ENCODE measurements around the gene MLLT10. TPM values are rescaled to one million over a fixed set of nuclear protein-coding genes. Genes with fewer than 3 reads are reported as not detected.

Gene MLLT10
- total RNA-seq, 6 experiments from 2014 or later = 21.8 to 25.2 (median 22.9) TPM

DNA sequence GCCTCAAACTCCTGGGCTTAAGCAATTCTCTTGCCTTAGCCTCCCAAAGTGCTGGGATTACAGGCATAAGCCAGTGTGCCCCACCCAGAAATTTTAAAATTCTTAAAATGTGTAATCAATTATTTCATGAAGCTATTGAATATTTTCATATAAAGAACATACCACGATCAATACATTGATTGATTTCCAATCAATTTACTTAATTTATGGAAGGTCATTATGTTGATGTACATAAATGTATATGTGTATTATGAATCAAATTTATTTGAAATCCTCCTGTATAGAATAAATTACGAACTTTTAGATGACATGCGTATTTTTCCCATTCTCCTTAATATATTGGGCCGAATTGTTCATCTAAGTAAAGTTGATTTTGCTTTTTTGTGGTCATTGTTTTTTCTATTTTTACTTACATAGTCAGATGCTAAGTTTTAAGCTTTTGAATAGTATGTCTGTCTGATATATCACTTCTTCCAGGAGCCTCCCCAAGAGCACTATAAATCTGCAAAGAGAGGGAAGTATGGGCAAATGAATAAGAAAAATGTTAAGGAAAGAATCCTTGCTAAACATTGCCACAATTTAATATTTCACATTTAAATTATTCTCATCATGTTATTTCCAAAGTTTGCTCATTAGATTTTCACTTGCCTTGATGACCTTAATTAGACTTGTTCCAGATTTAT lies 43.9 kb upstream of the MLLT10 start:
- H3K27ac Mint-ChIP-seq = no peak overlapping the region
- no peak for DNase-seq
- TF ChIP-seq CTCF (IDR thresholded peaks at IDR 0.05) = no peak
- H3K9me3 Mint-ChIP-seq = no peaks in the 10 kb centered on the region
- H3K4me3 Mint-ChIP-seq = no peak overlapping the region
- H3K27me3 Mint-ChIP-seq (ENCODE audit: insufficient read depth) = no peaks in the 10 kb centered on the region; the same call in 1 of the 2 replicates
- H3K4me1 Mint-ChIP-seq (ENCODE audit: low read depth) = peaks cover 7% of the 10 kb centered on the region
- H3K36me3 Mint-ChIP-seq (ENCODE audit: low read depth) = no peaks in the 10 kb centered on the region

DNA sequence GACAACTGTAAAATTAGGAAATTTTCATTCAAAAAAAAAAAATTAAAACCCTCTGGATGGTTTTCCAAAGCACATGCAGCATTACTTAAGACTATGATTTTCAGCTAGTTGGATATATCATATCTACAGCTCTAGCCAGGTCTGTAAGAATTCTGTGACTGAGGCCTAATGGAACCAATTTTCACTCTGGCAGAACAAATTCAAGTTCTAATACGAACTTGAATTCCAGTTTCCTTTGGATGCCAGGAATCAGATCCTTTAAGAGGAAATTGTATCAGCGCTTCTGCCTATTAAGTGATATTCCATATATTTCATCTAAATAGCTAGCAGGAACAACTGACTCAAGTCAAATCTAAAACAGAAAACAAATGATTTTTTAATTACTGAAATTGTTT lies 43.3 kb upstream of the MLLT10 start:
- Mint-ChIP-seq H3K27ac (no peak overlapping the region), H3K9me3 (no peaks in the 10 kb centered on the region), H3K4me1 (ENCODE audit: low read depth) (peaks cover 12% of the 10 kb centered on the region), H3K4me3 (no peak overlapping the region), H3K36me3 (ENCODE audit: low read depth) (no peaks in the 10 kb centered on the region), H3K27me3 (ENCODE audit: insufficient read depth) (no peaks in the 10 kb centered on the region; the same call in 1 of the 2 replicates)
- TF ChIP-seq CTCF (IDR thresholded peaks at IDR 0.05) = no peak
- no peak for DNase-seq

DNA sequence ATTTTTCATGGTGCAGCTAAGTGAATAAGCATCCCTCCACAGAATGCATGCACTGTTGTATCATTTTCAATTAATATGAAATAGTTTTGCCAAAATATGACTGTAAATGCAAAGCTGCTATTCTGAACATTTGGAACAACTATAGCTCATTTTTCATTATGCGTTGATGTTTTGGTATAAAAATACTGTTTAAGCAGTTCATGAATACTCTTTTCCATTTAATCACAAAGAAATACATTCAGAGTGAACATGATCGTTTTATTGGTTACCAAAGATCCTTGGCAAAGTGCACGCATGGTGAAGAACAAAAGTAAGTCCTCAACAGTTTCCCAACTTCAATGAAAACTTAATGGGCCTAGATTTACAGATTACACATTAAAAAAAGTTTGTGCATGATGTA lies 41.6 kb upstream of the MLLT10 start:
- TF ChIP-seq CTCF (IDR thresholded peaks at IDR 0.05) = no peak
- DNase-seq = no peak
- H3K9me3 Mint-ChIP-seq = no peaks in the 10 kb centered on the region
- no peaks in the 10 kb centered on the region; the same call in 1 of the 2 replicates for H3K27me3 Mint-ChIP-seq (ENCODE audit: insufficient read depth)
- H3K4me1 Mint-ChIP-seq (ENCODE audit: low read depth) = peaks cover 13% of the 10 kb centered on the region
- no peaks in the 10 kb centered on the region for H3K36me3 Mint-ChIP-seq (ENCODE audit: low read depth)
- H3K27ac Mint-ChIP-seq = no peak overlapping the region
- H3K4me3 Mint-ChIP-seq = no peak overlapping the region

- no peaks in the 10 kb centered on the region for H3K9me3 Mint-ChIP-seq
- no peak for TF ChIP-seq CTCF (IDR thresholded peaks at IDR 0.05)
- H3K27me3 Mint-ChIP-seq (ENCODE audit: insufficient read depth) = no peaks in the 10 kb centered on the region; the same call in 1 of the 2 replicates
- no peaks in the 10 kb centered on the region for H3K36me3 Mint-ChIP-seq (ENCODE audit: low read depth)
- peaks cover 18% of the 10 kb centered on the region for H3K4me1 Mint-ChIP-seq (ENCODE audit: low read depth)
- no peak for DNase-seq
- H3K27ac Mint-ChIP-seq = no peak overlapping the region
- H3K4me3 Mint-ChIP-seq = peak overlapping the region; percentile 82
These were observed 40.2 kb upstream of the MLLT10 start for GRCh38 chr10:21493784-21494183.

DNA sequence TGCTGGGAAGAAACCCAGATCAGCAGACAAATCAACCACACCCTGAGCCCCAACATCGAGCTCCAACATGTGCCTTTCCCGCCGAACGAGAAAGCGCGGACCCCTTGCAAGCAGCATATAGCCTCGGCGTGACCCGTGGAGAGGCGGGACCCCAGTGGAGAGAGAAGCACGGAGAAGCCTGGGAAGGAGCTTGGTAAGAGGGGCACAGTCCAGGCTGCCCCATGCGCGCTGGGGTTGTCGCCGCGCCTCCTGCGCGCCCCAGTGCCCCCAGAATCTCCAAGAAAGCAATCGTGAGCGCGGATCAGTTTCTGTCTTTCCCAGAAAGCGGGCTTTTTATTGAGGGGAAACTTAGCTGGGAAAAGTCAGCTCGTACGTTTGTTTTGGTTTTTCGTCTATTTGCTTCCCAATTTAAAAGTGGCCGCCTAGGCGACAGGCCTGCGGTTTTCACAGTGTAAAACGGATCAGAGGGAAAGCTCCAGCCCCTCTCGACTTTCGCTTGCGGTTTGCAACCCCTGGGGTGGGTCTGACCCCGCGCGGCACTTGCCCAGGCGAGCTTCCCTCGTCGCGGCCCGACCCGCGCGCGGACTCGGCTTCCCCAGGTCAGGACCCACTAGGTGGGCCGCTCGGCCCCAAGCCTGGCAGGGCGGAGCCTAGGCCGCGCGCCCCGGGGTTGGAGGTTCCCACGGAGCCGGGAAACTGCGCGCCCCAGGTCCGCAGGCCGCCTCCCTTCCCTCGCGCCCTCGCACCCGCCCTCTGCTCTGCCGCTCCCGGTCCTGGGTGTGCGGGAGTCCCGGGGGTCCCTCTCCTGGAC lies 39.6 kb upstream of the MLLT10 start:
- no peaks in the 10 kb centered on the region for H3K36me3 Mint-ChIP-seq (ENCODE audit: low read depth)
- H3K9me3 Mint-ChIP-seq = no peaks in the 10 kb centered on the region
- H3K4me1 Mint-ChIP-seq (ENCODE audit: low read depth) = peaks cover 17% of the 10 kb centered on the region
- H3K4me3 Mint-ChIP-seq = peak overlapping the region; percentile 91
- DNase-seq = no peak
- no peak for TF ChIP-seq CTCF (IDR thresholded peaks at IDR 0.05)
- no peak overlapping the region for H3K27ac Mint-ChIP-seq
- H3K27me3 Mint-ChIP-seq (ENCODE audit: insufficient read depth) = peaks cover 5% of the 10 kb centered on the region; the same call in 1 of the 2 replicates

Data from HFFc6 (cell line).